Gastrocnemius medialis (tissue), 4 donors: ENCODE measurements around the gene SPATS2L.

Experiments
- POLR2A ChIP-seq, 2 donors: fragments of 450-650 bp; IDR thresholded peaks; one replicate each; pipeline ENCODE4 v1.6.1; 2017; ENCODE audit warnings: antibody characterized with exemption in 2 of 2, mild to moderate bottlenecking in 2 of 2, moderate library complexity in 2 of 2
- TF ChIP-seq, protein P1 (sequence below), 5 experiments: fragments of 450-650 bp in 3 of 5; fragments of 200-600 bp in 2 of 5; sonication (generic) in 2 of 5; IDR thresholded peaks in 4 of 5; conservative IDR thresholded peaks in 1 of 5; 1 replicate in 4 of 5; 2 replicates in 1 of 5; pipeline ENCODE4 v1.5.1; 2016 to 2019; ENCODE audit warnings: antibody characterized with exemption in 5 of 5, mild to moderate bottlenecking in 3 of 5, moderate library complexity in 3 of 5

DNA sequence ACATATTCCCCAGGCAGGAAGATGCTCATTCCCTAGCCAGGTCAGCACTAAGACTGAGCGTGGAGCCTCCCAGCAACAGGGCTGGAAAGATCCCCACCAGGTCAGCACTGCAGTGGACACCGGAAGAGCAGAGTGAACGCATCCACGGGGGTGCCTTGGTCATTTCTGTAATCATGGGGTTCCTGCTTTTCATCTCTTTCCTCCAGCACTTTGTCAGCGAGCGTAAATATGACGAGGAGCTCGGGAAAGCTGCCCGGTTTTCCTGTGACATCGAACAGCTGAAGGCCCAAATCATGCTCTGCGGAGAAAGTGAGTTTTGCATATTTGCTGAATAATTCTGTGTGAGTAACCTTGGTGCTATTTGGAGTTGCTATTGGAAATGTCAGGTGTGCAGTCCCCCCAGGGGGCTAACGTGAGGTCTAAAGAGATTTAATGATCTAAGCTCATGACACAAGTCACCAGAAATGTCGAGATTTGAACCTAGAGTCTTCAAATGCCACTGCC lies 163.3 kb downstream of the SPATS2L start:
- TF ChIP-seq, protein P1, sequence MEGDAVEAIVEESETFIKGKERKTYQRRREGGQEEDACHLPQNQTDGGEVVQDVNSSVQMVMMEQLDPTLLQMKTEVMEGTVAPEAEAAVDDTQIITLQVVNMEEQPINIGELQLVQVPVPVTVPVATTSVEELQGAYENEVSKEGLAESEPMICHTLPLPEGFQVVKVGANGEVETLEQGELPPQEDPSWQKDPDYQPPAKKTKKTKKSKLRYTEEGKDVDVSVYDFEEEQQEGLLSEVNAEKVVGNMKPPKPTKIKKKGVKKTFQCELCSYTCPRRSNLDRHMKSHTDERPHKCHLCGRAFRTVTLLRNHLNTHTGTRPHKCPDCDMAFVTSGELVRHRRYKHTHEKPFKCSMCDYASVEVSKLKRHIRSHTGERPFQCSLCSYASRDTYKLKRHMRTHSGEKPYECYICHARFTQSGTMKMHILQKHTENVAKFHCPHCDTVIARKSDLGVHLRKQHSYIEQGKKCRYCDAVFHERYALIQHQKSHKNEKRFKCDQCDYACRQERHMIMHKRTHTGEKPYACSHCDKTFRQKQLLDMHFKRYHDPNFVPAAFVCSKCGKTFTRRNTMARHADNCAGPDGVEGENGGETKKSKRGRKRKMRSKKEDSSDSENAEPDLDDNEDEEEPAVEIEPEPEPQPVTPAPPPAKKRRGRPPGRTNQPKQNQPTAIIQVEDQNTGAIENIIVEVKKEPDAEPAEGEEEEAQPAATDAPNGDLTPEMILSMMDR (IDR thresholded peaks at IDR 0.05 in 4 of 5, conservative IDR thresholded peaks at IDR 0.05 in 1 of 5) = no peak
- TF ChIP-seq POLR2A (IDR thresholded peaks at IDR 0.05) = no peak
